HG03442 (cell line): ENCODE measurements around the gene FMOD.
A peak's percentile ranks its signal among the peaks of the same experiment; 100 is the strongest.

Experiments used
- ATAC-seq: cut with Tn5 transposase; IDR thresholded peaks from one replicate; pipeline ENCODE4 v1.9.1; 2021; ENCODE audit warnings: mild to moderate bottlenecking, moderate library complexity; ENCODE audit not compliant: unreplicated experiment

FMOD gene

GRCh38 chr1:203361945-203362719 is 11.2 kb upstream of the FMOD start:
- ATAC-seq = no peak

DNA sequence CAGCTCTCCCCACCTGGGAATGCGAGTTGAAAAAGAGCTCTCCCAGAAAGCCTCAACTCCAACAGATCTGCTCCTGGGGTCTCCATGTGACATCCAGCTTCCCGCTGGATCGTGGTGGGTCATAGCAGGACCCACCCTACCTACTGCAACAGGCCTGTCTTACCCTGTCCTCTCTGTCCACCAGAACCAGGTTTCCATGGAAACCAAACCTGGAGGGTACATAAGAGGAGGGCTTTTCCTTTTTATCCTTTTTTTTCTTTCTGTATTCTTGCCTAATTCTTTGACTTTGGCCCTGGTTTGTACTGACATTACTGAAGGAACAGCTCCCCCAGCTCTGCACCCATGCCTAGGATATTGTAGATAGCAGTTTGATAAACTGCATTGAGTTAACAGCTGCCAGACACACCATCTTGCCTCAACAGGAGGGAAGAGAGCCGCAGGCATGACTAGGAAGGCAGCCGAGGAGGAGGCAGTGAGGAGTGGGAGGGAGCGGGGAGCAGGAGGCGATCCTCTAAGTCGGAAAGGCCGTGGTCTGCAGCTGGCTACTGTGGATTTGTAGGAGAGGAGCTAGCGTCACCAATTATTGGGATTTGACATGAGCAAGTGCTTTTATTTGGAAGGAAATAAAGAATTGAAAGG is 9.7 kb upstream of the FMOD start:
- no peak for ATAC-seq

- ATAC-seq = no peak
Measured at GRCh38 chr1:203359010-203359571, 8.2 kb upstream of the FMOD start.

DNA sequence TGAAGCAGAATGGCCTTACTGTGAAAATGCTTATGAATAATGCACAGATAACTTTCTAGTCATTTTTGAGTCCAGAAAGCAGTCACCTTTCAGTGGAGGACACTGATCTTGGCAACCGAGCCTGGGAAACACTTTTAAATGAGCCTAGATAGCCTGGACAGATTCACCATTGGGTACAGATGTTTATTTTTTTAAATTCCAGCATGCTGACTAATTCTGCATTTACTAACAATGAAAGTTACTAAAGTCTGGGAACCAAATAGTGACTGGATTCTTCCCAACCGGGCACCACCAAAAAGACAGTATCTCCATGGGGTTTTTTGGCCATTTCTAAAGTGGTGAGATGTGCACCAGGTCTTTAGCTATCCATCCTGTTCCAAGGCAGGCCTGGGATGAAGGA is 3.3 kb upstream of the FMOD start:
- no peak for ATAC-seq

DNA sequence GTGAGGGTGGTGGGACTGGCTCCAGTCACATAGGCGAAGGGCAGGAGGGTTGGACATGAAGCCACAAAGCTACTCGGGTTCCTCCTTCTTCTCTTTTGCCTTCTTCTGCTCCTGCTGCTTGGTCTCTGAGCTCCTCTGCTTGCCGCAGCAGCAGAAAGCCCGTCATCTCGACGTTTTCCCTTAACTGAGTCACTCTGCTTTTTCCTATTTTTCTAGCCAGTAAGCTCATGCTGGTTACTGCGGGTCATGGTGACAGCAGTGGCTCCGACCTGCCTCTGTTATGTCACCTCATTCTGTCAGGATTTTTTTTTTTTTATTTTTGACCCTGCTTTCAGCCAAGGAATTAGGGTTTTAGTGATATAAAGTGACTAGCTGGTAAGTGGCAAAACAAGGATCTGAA is 2.6 kb upstream of the FMOD start:
- no peak for ATAC-seq

DNA sequence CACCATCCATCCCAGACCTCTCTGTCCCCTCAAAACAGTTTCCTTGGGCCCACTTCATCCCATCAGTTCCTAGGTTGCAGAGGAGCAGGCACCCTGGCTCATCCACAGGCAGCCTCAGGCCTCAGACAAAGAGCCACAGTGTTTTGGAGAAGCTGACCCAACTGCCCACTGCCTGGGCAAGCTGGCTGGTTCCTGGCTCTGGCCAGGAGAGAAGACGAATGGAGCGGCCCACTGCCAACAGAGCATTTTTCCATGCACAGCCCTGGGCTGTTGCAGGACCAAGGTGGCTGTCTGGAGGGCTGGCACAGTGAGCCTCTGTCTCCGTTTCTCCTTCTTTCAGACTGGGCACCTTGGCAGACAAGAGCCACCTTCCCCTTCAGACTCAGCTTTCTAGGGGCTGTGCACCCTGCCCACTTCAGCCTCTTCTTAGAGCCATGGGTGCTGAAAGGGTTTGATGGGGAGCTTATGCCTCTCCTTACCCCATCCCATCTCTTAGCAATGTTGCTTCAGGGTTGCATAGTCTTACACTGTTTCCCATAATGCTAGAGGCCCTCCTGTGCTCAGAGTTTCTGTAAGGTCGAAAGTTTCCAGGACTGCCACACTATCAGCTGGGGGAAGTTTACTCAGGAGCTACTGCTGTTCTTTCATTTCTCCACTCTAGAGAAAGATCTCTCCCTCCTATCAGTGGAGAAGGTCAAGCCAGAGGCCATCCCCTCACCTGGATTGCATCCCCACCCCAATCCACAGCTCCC is 973 bp downstream of the FMOD start:
- ATAC-seq = no peak

DNA sequence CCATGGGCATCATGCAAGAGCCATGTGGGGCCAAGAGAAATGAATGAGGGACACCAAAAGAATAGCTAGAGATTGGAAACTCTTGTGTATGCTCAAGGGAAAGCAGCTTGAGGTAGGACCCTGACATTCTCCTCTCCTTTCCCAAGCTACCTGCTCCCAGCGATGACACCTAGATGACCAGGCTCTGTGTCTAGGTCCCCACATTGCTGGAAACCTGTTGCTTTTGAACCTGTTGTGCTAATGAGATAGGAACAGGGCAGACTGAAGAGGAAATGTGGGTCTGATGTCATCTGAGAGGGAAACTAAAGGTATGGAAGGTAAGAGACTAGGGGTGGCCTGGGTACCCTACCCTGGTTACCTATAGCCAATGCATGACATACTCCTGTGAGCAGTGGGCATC is 1.8 kb downstream of the FMOD start:
- no peak for ATAC-seq

DNA sequence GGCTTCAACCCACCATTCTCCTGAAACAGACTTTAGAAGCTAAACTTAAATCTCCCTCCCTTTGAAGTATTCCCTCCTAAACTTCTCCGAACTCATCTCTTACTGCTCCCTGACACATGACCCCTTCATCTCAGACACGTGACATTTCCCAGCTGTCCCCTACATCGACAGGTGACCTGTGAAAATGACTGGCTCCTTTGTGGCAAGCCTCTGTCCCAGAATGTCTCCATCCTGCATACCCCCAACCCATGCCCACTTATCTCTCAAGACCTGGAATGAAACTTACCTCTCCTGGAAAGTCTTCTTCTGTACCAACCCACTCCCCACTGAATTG is 4.2 kb downstream of the FMOD start:
- ATAC-seq = no peak

GRCh38 chr1:203346060-203346768 is 4.7 kb downstream of the FMOD start:
- no peak for ATAC-seq

- ATAC-seq = no peak
Measured at GRCh38 chr1:203343956-203344754, 6.8 kb downstream of the FMOD start.

GRCh38 chr1:203342192-203342940 is 8.6 kb downstream of the FMOD start:
- ATAC-seq = no peak

DNA sequence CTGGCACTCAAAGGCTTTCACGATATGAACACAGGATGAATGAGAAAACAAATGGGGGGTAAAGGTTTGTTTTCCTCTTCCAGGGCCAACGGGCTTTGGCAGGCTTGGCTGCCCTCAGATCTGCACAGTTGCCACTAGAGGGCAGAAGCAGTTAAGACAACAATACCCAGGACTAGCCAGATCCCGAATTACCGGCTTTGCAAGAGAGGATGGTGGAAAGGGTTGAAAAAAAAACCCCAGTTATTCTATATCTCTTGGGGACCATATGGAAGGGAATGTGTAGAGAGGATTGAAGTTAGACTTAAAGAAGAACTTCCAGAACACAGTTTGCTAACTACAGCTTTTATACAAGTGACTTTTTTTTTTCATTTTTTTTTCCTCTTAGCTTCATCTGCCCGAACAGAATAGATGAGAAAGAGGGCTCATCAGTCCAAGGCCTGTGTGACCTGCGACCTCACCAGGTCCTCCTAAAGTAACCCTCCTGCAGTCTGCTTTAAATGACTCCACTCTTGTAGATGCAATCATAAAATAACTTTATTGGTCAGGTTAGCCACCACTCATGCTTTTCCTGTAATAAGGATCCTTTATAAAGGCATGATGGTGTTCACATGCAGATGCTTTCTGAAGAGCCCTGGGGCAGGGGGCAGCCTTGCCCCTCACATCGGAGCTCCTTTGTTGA is 10.7 kb downstream of the FMOD start:
- no peak for ATAC-seq

- no peak for ATAC-seq
Measured at GRCh38 chr1:203338335-203339036, 12.4 kb downstream of the FMOD start.

DNA sequence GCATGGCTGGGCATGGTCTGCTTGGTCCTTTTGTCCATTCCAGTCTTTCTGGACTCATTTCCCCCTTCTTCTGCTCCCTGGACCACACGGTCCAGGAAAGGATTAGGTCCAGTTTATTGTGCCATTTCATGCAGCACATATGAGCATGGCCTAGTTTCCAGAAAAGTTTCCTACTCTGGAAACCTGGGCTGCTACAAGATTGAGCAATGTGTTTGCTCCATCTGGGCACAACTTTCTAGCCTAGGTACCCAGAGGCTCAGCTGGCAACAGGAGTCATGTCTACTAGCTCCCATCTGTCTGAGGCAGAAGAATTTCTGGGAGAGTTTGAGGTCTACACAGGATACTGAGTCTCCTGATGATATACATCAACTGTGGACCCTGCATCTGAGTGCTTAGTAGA is 14.8 kb downstream of the FMOD start:
- no peak for ATAC-seq

DNA sequence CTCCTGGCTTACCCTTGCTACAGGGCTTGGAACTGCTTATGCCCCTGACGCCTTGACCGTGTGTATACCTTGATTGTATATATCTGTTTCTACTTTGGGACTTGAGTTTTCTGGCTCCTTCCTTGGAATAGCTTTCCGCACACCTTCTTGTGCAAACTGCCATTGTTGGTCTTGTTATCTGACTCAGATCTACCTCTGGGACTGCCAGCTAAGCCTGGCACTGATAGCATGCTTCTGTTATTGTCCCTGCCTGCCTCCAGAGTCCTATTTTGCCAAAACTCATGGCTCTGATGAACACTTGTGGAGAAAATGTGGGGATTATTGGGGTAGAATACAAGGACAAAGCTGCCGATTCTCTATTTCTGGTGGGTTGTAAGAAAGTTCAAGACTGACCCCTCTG is 15.4 kb downstream of the FMOD start:
- ATAC-seq = no peak

- no peak for ATAC-seq
Measured at GRCh38 chr1:203331224-203331623, 19.7 kb downstream of the FMOD start.

DNA sequence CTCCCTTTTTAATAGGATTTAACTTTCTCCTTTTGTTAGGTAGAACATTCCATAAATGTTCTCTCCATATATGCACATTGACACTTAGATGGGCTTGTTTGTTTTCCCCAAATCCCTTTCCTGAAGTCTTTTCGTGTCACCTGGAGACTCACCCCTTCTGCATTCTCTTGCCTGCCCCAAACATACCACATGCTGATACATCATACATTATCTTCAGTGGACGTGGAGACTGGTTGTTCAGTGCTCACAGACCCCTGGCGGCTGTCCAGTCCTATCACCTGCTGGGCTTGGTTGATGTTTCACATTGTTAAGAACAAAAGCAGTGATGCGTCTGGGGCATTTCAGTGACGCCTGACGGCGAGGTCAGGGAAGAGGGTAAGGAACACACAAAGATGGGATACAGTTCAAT is 22.2 kb downstream of the FMOD start:
- no peak for ATAC-seq

DNA sequence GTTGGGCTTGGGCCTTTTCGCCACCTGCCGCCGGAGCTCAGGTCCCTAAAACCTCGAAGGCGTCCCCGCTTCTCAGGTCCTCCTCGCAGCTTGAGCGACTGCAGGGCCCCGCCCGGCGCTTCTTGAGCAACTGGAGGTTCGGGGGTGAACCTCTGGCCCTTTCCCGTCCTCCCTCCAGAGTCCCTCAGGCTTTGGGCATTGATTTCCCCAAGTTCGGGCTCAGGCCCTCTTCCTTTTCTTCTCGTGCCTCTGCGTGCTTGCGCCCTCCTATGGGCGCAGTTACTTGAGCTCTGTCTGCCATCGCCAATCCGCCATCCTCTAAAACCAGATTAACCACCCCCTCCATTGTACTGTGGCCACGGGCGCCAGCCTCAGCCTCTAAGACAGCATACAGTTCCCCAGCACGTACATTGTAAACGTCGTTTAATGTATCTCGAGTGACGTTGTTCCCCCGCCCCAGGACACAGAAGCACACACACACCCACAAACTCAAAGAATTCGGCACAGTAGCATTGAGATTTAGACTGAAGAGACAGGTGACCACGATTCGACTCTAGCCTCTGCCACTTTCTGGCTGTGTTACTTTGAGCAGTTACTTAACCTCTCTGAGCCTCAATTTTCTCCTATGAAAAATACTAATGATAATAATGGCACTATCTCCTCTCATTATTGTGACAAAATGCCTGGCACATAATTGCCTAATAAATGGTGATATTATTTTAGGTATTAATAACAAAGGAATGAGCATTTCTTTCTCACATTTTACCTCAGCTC is 23.1 kb downstream of the FMOD start:
- peak; percentile 15 for ATAC-seq
